ENCODE results near the gene JADE2. TPM values are rescaled to one million over a fixed set of nuclear protein-coding genes. Genes with fewer than 3 reads are reported as not detected.

Gene JADE2
- total and polyA plus RNA-seq, 5 donors, result 18.6 to 51.6 (median 46.9) TPM

DNA sequence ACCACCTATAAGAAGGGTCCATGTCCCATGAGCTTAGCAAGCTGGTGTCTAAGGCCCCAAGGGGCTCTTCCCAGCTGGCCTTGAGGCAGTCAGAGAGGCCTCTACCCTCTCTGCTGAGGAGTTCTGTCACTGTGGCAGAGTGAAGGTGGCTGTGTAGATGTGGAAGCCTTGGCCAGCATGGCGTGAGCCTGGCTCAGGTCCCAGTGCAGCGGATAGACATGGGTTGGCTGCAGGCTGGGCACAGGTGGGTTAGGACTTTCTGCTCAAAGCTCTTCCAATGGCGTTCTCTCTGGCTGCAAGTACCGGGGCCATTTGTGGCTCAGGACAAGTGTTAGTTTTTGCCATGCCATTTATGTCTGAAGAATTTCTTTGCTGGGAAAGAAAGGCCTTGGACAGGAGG, 47.3 kb downstream of the JADE2 start:
- ATAC-seq, result no peak
- no peak overlapping the region for H3K27ac ChIP-seq (ENCODE audit: low read length)
- H3K4me3 ChIP-seq (ENCODE audit: low read length), result no peak overlapping the region
- DNase-seq, result peak in 1 of 3 donors; percentile 35
- H3K4me1 ChIP-seq (ENCODE audit: control insufficient read depth, insufficient read depth, low read length), result peaks cover 21% of the 10 kb centered on the region
- 92% methylated on average over 4 of the region's 4 CpGs for WGBS
- H3K9me3 ChIP-seq (ENCODE audit: control insufficient read depth, low read length), result no peaks in the 10 kb centered on the region
- intact Hi-C loops (cut with DNase I), result loop anchor here in 2 of 4 donors (10.0 kb wide), 2 partner anchors 108 to 208 kb away; partner anchors contain the start of gene CDKL3 (in 1 of the 2)
- no peaks in the 10 kb centered on the region for H3K27me3 ChIP-seq (ENCODE audit: control insufficient read depth, insufficient read depth)

DNA sequence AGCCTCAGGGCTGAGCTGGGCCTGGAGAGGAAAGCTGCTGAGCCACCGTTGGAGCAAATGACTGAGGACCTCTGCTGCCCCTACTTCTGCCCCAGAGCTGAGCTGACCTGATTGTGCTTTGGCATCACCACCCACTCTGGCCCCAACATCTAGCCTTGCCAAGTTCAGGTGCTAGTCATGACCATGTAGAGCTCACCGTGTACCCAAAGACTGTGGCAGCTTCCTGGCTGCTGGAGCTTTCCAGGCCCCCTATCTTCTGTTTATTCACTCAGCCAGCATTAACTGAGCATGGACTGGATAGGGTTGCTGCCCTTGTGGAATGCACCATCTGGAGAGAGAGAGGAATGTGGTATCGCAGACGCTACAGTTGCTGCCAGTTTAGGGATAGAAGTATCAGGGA, 49.1 kb downstream of the JADE2 start:
- peak in 1 of 3 donors; percentile 65 for DNase-seq
- Histone ChIP-seq H3K4me1 (ENCODE audit: control insufficient read depth, insufficient read depth, low read length) (peaks cover 8% of the 10 kb centered on the region), H3K9me3 (ENCODE audit: control insufficient read depth, low read length) (no peaks in the 10 kb centered on the region), H3K27ac (ENCODE audit: low read length) (peak overlapping the region; percentile 43), H3K4me3 (ENCODE audit: low read length) (no peak overlapping the region), H3K27me3 (ENCODE audit: control insufficient read depth, insufficient read depth) (no peaks in the 10 kb centered on the region)
- WGBS, result 56% methylated on average over 4 of the region's 4 CpGs
- ATAC-seq, result peak; percentile 12 to 37
- intact Hi-C loops (cut with DNase I), result loop anchor here in 2 of 4 donors (10.0 kb wide), 2 partner anchors 110 to 210 kb away; partner anchors contain the start of gene CDKL3 (in 1 of the 2)

DNA sequence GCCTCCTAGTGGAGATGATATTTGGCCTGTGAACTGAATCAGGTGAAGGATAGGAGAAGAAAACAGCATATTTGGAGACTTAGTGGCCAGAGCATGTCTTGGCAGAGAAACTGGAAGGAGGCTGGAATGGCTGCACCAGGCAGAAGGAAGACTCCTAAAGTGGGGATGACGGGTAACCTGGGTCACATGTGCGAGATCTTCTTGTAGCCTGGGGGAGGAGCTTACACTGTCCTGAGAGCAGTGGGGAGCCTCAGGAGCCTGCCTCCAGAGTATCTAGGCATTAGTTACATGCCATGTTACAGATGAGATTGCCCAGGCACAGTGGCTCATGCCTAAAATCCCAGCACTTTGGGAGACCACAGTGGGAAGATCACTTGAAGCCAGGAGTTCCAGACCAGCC, 49.8 kb downstream of the JADE2 start:
- H3K4me3 ChIP-seq (ENCODE audit: low read length), result no peak overlapping the region
- H3K4me1 ChIP-seq (ENCODE audit: control insufficient read depth, insufficient read depth, low read length), result peaks cover 5% of the 10 kb centered on the region
- ATAC-seq (no peak), DNase-seq (no peak)
- WGBS, result 59% methylated on average over 2 of the region's 2 CpGs
- no peaks in the 10 kb centered on the region for H3K9me3 ChIP-seq (ENCODE audit: control insufficient read depth, low read length)
- H3K27ac ChIP-seq (ENCODE audit: low read length), result peak overlapping the region; percentile 33
- intact Hi-C loops (cut with DNase I), result loop anchor here in 3 of 4 donors (5.0 to 10.0 kb wide), 3 partner anchors 48 to 211 kb away; partner anchors contain the start of genes JADE2 (in 2 of the 3) and CDKL3 (in 1 of the 3)
- H3K27me3 ChIP-seq (ENCODE audit: control insufficient read depth, insufficient read depth), result no peaks in the 10 kb centered on the region

DNA sequence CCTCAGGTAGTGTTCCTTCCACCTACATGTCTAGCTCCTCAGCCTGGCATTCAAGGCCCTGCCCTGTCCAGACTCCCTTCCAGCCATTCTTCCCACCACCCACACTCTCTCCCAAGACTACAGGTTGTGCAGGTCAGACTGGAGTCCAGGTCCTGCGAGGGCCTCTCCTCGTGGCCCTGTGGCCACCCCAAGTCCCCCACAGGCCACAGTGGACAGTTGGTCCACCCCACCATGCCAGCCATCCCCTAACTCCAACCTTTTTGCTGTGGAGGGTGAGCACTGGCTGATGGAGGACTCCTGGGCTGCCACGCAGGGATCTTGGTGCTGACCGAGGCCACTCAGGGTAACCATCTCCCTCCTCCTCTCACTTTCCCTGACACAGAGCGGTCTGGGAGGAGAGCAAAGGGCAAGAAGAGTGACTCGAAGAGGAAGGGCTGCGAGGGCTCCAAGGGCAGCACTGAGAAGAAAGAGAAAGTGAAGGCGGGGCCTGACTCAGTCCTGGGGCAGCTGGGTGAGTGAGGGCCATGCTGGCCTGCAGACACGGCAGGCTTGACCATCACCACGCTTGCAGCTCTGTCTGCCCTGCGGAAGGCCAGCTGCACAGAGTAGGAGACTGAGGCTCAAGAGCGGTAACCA, 51.0 kb downstream of the JADE2 start:
- Histone ChIP-seq H3K9me3 (ENCODE audit: control insufficient read depth, low read length) (no peaks in the 10 kb centered on the region), H3K4me1 (ENCODE audit: control insufficient read depth, insufficient read depth, low read length) (peaks cover 4% of the 10 kb centered on the region), H3K27me3 (ENCODE audit: control insufficient read depth, insufficient read depth) (no peaks in the 10 kb centered on the region), H3K4me3 (ENCODE audit: low read length) (no peak overlapping the region), H3K27ac (ENCODE audit: low read length) (no peak overlapping the region)
- WGBS, result 87% methylated on average over 12 of the region's 12 CpGs
- no peak for ATAC-seq
- DNase-seq, result peak in 1 of 3 donors; percentile 33
- intact Hi-C loops (cut with DNase I), result loop anchor here in 3 of 4 donors (5.0 to 10.0 kb wide), 3 partner anchors 49 to 212 kb away; partner anchors contain the start of genes JADE2 (in 2 of the 3) and CDKL3 (in 1 of the 3)

DNA sequence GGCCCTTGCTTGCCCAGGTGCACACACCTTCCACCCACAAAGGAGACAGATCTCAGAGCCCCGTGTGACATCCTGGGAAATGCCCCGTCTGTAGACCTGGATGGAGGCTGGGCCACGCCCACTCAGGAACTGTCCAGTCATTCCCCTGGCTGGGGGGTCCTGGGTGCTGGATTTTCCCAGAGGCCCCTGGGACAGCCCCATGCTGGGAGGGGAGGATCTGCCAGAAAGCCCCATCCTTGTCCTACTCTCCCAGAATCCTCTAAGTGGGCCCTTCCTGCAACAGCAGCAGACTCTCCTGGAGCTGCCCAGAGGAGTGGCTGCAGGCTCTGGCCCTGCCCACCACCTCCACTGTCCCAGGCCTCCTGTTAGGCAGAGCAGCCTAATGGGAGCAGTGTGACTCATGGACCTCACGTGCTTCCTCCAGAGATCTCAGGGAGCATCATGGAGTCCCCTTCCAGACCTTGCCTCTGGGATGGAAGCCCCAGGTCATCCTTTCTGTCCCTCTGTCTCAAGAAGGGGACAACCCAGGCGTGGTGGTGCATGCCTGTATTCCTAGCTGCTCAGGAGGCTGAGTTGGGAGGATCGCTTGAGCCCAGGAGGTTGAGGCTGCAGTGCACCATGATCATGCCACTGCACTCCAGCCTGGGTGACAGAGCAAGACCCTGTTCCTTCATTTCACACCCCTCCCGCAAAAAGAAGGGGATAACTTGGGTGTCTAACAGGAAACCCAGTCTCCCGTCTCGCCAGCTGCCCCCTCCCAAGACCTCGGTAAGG, 51.7 kb downstream of the JADE2 start:
- DNase-seq (peak in 1 of 3 donors; percentile 46), ATAC-seq (peak in 1 of 2 donors; percentile 27)
- Histone ChIP-seq H3K4me3 (ENCODE audit: low read length) (no peak overlapping the region), H3K27me3 (ENCODE audit: control insufficient read depth, insufficient read depth) (no peaks in the 10 kb centered on the region), H3K4me1 (ENCODE audit: control insufficient read depth, insufficient read depth, low read length) (peaks cover 4% of the 10 kb centered on the region), H3K9me3 (ENCODE audit: control insufficient read depth, low read length) (no peaks in the 10 kb centered on the region), H3K27ac (ENCODE audit: low read length) (no peak overlapping the region)
- 69% methylated on average over 10 of the region's 10 CpGs for WGBS
- intact Hi-C loops (cut with DNase I), result loop anchor here in 3 of 4 donors (5.0 to 10.0 kb wide), 3 partner anchors 50 to 212 kb away; partner anchors contain the start of genes JADE2 (in 2 of the 3) and CDKL3 (in 1 of the 3)

DNA sequence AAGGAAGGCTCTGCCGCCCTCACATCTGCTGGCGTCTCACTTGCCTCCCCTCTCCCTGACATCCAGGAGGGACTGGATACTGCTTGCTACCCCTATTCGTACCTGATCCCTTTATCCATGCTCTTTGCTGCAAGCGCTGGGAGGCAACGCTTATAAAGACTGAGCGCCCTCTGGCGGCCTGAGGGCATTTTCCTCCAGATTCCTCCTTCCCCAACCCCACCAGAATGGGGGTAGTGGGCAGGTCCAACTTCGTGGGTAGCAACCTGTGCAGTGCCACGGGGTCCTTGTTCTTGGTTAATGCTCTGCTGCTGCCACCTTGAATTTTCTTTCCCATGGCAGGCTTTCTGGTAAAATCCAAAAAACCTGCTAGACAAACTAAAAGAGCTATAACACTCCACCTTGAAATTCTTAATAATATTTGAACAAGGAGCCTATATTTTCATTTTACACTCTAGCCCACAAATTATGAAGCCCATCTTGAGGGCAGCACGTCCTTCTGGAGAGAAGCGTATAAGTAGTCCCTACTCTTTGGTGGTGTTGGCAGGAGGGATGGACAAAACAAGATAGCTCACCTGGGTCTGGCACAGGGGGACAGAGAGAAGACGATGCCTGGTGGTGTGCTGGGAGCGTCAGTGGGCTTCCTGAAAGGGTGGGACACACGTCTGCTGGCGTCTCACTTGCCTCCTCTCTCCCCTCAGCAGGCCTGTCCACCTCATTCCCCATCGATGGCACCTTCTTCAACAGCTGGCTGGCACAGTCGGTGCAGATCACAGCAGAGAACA, 52.5 kb downstream of the JADE2 start:
- H3K27ac ChIP-seq (ENCODE audit: low read length), result no peak overlapping the region
- DNase-seq (peak; percentile 81 to 93 (median 89)), ATAC-seq (peak; percentile 41 to 60)
- H3K4me1 ChIP-seq (ENCODE audit: control insufficient read depth, insufficient read depth, low read length), result peaks cover 4% of the 10 kb centered on the region
- H3K4me3 ChIP-seq (ENCODE audit: low read length), result no peak overlapping the region
- intact Hi-C loops (cut with DNase I), result loop anchor here in 3 of 4 donors (5.0 to 10.0 kb wide), 3 partner anchors 51 to 213 kb away; partner anchors contain the start of genes JADE2 (in 2 of the 3) and CDKL3 (in 1 of the 3)
- no peaks in the 10 kb centered on the region for H3K27me3 ChIP-seq (ENCODE audit: control insufficient read depth, insufficient read depth)
- whole genome bisulfite sequencing, result 37% methylated on average over 17 of the region's 17 CpGs
- H3K9me3 ChIP-seq (ENCODE audit: control insufficient read depth, low read length), result no peaks in the 10 kb centered on the region

DNA sequence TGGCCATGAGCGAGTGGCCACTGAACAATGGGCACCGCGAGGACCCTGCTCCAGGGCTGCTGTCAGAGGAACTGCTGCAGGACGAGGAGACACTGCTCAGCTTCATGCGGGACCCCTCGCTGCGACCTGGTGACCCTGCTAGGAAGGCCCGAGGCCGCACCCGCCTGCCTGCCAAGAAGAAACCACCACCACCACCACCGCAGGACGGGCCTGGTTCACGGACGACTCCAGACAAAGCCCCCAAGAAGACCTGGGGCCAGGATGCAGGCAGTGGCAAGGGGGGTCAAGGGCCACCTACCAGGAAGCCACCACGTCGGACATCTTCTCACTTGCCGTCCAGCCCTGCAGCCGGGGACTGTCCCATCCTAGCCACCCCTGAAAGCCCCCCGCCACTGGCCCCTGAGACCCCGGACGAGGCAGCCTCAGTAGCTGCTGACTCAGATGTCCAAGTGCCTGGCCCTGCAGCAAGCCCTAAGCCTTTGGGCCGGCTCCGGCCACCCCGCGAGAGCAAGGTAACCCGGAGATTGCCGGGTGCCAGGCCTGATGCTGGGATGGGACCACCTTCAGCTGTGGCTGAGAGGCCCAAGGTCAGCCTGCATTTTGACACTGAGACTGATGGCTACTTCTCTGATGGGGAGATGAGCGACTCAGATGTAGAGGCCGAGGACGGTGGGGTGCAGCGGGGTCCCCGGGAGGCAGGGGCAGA, 53.3 kb downstream of the JADE2 start:
- DNase-seq, result peak in 1 of 3 donors; percentile 61
- no peaks in the 10 kb centered on the region for H3K27me3 ChIP-seq (ENCODE audit: control insufficient read depth, insufficient read depth)
- peaks cover 4% of the 10 kb centered on the region for H3K4me1 ChIP-seq (ENCODE audit: control insufficient read depth, insufficient read depth, low read length)
- no peak overlapping the region for H3K27ac ChIP-seq (ENCODE audit: low read length)
- H3K4me3 ChIP-seq (ENCODE audit: low read length), result no peak overlapping the region
- WGBS, result 92% methylated on average over 32 of the region's 32 CpGs
- intact Hi-C loops (cut with DNase I), result loop anchor here in 3 of 4 donors (5.0 to 10.0 kb wide), 3 partner anchors 51 to 214 kb away; partner anchors contain the start of genes JADE2 (in 2 of the 3) and CDKL3 (in 1 of the 3)
- H3K9me3 ChIP-seq (ENCODE audit: control insufficient read depth, low read length), result no peaks in the 10 kb centered on the region
- no peak for ATAC-seq

DNA sequence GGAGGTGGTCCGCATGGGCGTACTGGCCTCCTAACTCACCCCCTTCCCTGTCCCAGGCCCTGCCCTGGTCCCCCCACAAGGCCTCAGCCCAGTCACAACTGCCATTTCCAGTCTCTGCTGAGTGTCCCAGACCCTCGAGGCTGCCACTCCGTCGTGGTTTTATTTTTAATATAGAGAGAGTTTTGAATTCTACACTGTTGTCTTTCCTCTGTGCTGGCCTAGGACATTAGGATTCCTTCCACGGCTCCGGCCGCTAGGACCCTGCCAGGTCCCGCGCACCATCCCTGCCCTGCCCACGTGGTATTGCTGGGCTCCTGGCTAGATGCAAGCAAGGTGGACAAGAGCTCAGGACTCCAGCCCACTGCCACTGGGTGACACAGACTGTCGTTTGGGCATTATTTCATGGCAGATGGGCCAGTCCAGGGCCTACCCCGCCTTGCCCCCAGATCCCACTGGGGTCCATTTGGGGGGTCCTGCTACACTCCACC, 53.9 kb downstream of the JADE2 start:
- no peaks in the 10 kb centered on the region for H3K27me3 ChIP-seq (ENCODE audit: control insufficient read depth, insufficient read depth)
- ATAC-seq (no peak), DNase-seq (no peak)
- intact Hi-C loops (cut with DNase I), result loop anchor here in 3 of 4 donors (5.0 to 10.0 kb wide), 3 partner anchors 52 to 215 kb away; partner anchors contain the start of genes JADE2 (in 2 of the 3) and CDKL3 (in 1 of the 3)
- WGBS, result 90% methylated on average over 13 of the region's 13 CpGs
- H3K9me3 ChIP-seq (ENCODE audit: control insufficient read depth, low read length), result no peaks in the 10 kb centered on the region
- H3K4me1 ChIP-seq (ENCODE audit: control insufficient read depth, insufficient read depth, low read length), result peaks cover 4% of the 10 kb centered on the region
- no peak overlapping the region for H3K4me3 ChIP-seq (ENCODE audit: low read length)
- no peak overlapping the region for H3K27ac ChIP-seq (ENCODE audit: low read length)

DNA sequence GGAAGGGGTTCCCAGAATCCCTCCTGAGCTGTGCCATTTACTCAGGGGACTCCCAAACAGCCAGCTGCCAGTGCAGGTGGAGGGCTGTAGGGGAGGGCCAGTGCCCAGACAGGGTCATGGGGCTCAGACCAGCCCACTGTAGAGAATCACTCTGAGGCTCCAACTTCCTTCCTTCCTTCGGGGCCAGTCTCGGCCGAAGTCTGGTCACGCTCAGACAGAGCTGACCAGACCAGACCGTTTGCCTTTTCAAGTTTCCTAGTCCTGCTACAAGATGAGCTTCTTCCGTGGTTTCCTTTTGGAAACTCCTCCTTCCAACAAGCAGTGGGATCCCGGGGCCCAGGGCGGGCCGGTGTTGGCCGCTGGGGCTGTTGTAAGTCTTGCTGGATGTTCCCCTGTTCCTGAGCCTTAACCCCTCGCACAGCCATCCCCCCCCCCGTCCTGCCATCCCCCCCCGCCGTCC, 54.6 kb downstream of the JADE2 start:
- ATAC-seq, result no peak
- DNase-seq, result no peak
- Histone ChIP-seq H3K4me3 (ENCODE audit: low read length) (no peak overlapping the region), H3K9me3 (ENCODE audit: control insufficient read depth, low read length) (no peaks in the 10 kb centered on the region), H3K27me3 (ENCODE audit: control insufficient read depth, insufficient read depth) (no peaks in the 10 kb centered on the region), H3K27ac (ENCODE audit: low read length) (no peak overlapping the region), H3K4me1 (ENCODE audit: control insufficient read depth, insufficient read depth, low read length) (peaks cover 4% of the 10 kb centered on the region)
- 46% methylated on average over 14 of the region's 14 CpGs for WGBS
- intact Hi-C loops (cut with DNase I), result loop anchor here in 1 of 4 donors (5.0 to 10.0 kb wide), 2 partner anchors 168 to 405 kb away; partner anchors contain the start of genes CDKN2AIPNL and SKP1

Data from right cardiac atrium (tissue), 5 donors.